Loucy (cell line): ENCODE data around the gene CEP55.

ENCODE experiments used
- EZH2phosphoT487 ChIP-seq: fragments of 200-600 bp; IDR thresholded peaks from 2 replicates; pipeline ENCODE4 v1.6.1; 2018; ENCODE audit warnings: antibody characterized with exemption, mild to moderate bottlenecking, moderate library complexity, borderline replicate concordance
- TF ChIP-seq, protein P1 (sequence below): fragments of 200-600 bp; sonication (generic); conservative IDR thresholded peaks from 2 replicates; pipeline ENCODE4 v1.5.1; 2014; ENCODE audit warnings: mild to moderate bottlenecking, antibody characterized with exemption, low read length

DNA sequence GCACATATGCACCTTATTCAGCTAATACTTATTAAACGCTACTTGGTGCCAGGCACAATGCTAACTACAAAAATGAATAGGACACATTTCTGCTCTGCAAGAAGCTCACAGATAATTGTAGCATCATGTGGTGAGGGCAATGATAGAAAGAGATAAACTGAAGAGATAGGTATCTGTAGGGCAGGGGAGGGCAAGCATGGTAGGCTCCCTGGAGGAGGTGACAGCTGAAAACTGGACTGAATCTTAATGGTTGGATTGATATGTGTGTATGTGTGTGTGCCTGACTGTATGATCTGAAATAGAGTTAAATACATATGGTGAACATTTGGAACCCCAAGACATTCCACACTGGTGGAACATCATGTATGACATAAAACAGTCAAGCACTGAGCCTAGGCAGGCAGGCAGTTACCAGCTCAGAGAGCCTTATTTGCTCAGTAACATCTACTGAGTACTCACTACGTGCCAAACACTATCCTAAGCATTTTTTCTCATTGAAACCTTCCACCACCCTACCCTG is 4.8 kb upstream of the CEP55 start:
- TF ChIP-seq, protein P1, sequence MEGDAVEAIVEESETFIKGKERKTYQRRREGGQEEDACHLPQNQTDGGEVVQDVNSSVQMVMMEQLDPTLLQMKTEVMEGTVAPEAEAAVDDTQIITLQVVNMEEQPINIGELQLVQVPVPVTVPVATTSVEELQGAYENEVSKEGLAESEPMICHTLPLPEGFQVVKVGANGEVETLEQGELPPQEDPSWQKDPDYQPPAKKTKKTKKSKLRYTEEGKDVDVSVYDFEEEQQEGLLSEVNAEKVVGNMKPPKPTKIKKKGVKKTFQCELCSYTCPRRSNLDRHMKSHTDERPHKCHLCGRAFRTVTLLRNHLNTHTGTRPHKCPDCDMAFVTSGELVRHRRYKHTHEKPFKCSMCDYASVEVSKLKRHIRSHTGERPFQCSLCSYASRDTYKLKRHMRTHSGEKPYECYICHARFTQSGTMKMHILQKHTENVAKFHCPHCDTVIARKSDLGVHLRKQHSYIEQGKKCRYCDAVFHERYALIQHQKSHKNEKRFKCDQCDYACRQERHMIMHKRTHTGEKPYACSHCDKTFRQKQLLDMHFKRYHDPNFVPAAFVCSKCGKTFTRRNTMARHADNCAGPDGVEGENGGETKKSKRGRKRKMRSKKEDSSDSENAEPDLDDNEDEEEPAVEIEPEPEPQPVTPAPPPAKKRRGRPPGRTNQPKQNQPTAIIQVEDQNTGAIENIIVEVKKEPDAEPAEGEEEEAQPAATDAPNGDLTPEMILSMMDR: no peak
- TF ChIP-seq EZH2phosphoT487: no peak
